Body of pancreas (tissue), 4 donors: ENCODE data around the gene MYO1H.

Experiments
- POLR2A ChIP-seq, 3 donors: fragments of 450-650 bp; IDR thresholded peaks; one replicate each; pipeline ENCODE4 v1.6.1; 2016; ENCODE audit warnings: antibody characterized with exemption in 3 of 3, mild to moderate bottlenecking in 2 of 3
- TF ChIP-seq, protein P1 (sequence below), 7 experiments: fragments of 450-650 bp in 4 of 7; fragments of 200-600 bp in 3 of 7; sonication (generic) in 3 of 7; IDR thresholded peaks; one replicate each; pipeline ENCODE4 v1.5.1; 2016 to 2019; ENCODE audit warnings: antibody characterized with exemption in 7 of 7

DNA sequence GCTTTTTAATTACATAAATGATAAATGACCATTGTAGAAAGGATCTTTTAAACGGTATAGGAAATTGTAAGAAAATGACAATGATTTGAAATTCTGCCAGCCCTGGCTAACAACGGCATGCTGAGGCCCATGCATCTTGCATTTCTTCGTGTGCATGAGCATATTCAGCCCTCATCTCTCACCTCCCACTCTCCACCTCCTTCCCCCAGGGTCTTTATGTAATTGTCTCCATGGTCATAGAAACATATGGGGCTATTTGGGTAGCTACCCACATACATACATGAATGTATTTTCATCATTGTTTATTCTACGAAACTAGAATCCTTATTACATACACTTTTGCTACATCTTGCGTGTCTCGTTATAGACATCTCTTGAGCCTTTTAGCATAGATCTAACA is 4.5 kb downstream of the MYO1H start:
- TF ChIP-seq, protein P1, sequence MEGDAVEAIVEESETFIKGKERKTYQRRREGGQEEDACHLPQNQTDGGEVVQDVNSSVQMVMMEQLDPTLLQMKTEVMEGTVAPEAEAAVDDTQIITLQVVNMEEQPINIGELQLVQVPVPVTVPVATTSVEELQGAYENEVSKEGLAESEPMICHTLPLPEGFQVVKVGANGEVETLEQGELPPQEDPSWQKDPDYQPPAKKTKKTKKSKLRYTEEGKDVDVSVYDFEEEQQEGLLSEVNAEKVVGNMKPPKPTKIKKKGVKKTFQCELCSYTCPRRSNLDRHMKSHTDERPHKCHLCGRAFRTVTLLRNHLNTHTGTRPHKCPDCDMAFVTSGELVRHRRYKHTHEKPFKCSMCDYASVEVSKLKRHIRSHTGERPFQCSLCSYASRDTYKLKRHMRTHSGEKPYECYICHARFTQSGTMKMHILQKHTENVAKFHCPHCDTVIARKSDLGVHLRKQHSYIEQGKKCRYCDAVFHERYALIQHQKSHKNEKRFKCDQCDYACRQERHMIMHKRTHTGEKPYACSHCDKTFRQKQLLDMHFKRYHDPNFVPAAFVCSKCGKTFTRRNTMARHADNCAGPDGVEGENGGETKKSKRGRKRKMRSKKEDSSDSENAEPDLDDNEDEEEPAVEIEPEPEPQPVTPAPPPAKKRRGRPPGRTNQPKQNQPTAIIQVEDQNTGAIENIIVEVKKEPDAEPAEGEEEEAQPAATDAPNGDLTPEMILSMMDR (IDR thresholded peaks at IDR 0.05): no peak
- TF ChIP-seq POLR2A (IDR thresholded peaks at IDR 0.05): no peak
